Neural cell (in vitro differentiated cells): ENCODE measurements around the gene SLCO2A1. TPM values are rescaled to one million over a fixed set of nuclear protein-coding genes. Genes with fewer than 3 reads are reported as not detected.

Source experiments
- H2AFZ ChIP-seq: fragments of 200-600, 300-800 bp; sonication (generic), shearing (Covaris generic); 2 replicates; pipeline ENCODE4 v1.6.0; 2014; ENCODE audit warnings: low read depth, mild to moderate bottlenecking, antibody characterized with exemption, low read length, moderate library complexity
- H3F3A ChIP-seq: fragments of 200-600 bp; shearing (Covaris generic); 2 replicates; pipeline ENCODE4 v1.6.1; 2016; ENCODE audit warnings: mild to moderate bottlenecking, moderate library complexity, mixed read lengths, antibody characterized with exemption, low read length; ENCODE audit not compliant: insufficient read depth, poor library complexity, severe bottlenecking
- H3K27ac ChIP-seq: fragments of 200-600, 300-800 bp; sonication (generic), shearing (Covaris generic); 2 replicates; pipeline ENCODE4 v1.5.1; 2014; ENCODE audit warnings: mild to moderate bottlenecking, low read length, moderate library complexity
- H3K27me3 ChIP-seq: fragments of 300-800, 200-600 bp; sonication (generic), shearing (Covaris generic); 2 replicates; pipeline ENCODE4 v1.6.0; 2014; ENCODE audit warnings: mild to moderate bottlenecking, low read depth, low read length, moderate library complexity; ENCODE audit not compliant: insufficient read depth
- H3K36me3 ChIP-seq: fragments of 300-800, 200-600 bp; sonication (generic), shearing (Covaris generic); 2 replicates; pipeline ENCODE4 v1.5.1; 2014; ENCODE audit warnings: mild to moderate bottlenecking, antibody characterized with exemption, low read length, moderate library complexity; ENCODE audit not compliant: insufficient read depth
- H3K4me2 ChIP-seq: fragments of 300-800, 200-600 bp; sonication (generic), shearing (Covaris generic); 2 replicates; pipeline ENCODE4 v1.6.0; 2014; ENCODE audit warnings: mild to moderate bottlenecking, low read length
- H3K4me3 ChIP-seq: fragments of 300-800, 200-600 bp; sonication (generic), shearing (Covaris generic); 2 replicates; pipeline ENCODE4 v1.5.1; 2014; ENCODE audit warnings: mild to moderate bottlenecking, low read length, moderate library complexity
- H3K79me2 ChIP-seq: fragments of 200-600 bp; shearing (Covaris generic); replicated peaks from 2 replicates; pipeline ENCODE4 v1.6.0; 2014; ENCODE audit warnings: mild to moderate bottlenecking, low read length, moderate library complexity; ENCODE audit not compliant: insufficient read depth
- H3K9ac ChIP-seq: fragments of 300-800, 200-600 bp; sonication (generic), shearing (Covaris generic); 2 replicates; pipeline ENCODE4 v1.6.1; 2016; ENCODE audit warnings: mild to moderate bottlenecking, low read length, mixed read lengths
- H3K9me2 ChIP-seq: fragments of 200-600 bp; shearing (Covaris generic); 2 replicates; pipeline ENCODE4 v1.6.1; 2016; ENCODE audit warnings: mild to moderate bottlenecking, low read length, mixed read lengths; ENCODE audit not compliant: insufficient read depth
- H3K9me3 ChIP-seq: fragments of 200-600, 300-800 bp; sonication (generic), shearing (Covaris generic); 2 replicates; pipeline ENCODE4 v1.6.1; 2016; ENCODE audit warnings: mild to moderate bottlenecking, mixed run types, low read length, moderate library complexity, mixed read lengths
- H4K20me1 ChIP-seq: fragments of 200-600 bp; shearing (Covaris generic); 2 replicates; pipeline ENCODE4 v1.6.1; 2016; ENCODE audit warnings: mild to moderate bottlenecking, mixed run types; ENCODE audit not compliant: insufficient read depth
- CTCF ChIP-seq: fragments of 450-650 bp; IDR thresholded peaks from 2 replicates; pipeline ENCODE4 v1.5.1; 2014; ENCODE audit warnings: antibody characterized with exemption, mild to moderate bottlenecking, moderate library complexity; ENCODE audit not compliant: poor library complexity, severe bottlenecking
- EP300 ChIP-seq: fragments of 450-650 bp; conservative IDR thresholded peaks from 2 replicates; pipeline ENCODE4 v1.6.1; 2014; ENCODE audit warnings: antibody characterized with exemption, mild to moderate bottlenecking, moderate library complexity; ENCODE audit not compliant: poor library complexity, severe bottlenecking
- EZH2 ChIP-seq: fragments of 200-600, 300-800 bp; shearing (Covaris generic), sonication (generic); IDR thresholded peaks from 2 replicates; pipeline ENCODE4 v1.6.1; 2014; ENCODE audit warnings: antibody characterized with exemption, low read length, borderline replicate concordance, mild to moderate bottlenecking; ENCODE audit not compliant: insufficient read depth, poor library complexity, severe bottlenecking
- MXI1 ChIP-seq: fragments of 450-650 bp; conservative IDR thresholded peaks from 2 replicates; pipeline ENCODE4 v1.6.1; 2014; ENCODE audit warnings: antibody characterized with exemption, mild to moderate bottlenecking; ENCODE audit not compliant: poor library complexity, severe bottlenecking
- POLR2AphosphoS5 ChIP-seq: IDR thresholded peaks from 2 replicates; pipeline ENCODE4 v1.6.1; 2012
- RAD21 ChIP-seq: fragments of 450-650 bp; conservative IDR thresholded peaks from 2 replicates; pipeline ENCODE4 v1.6.1; 2014; ENCODE audit warnings: antibody characterized with exemption, mild to moderate bottlenecking, moderate library complexity
- REST ChIP-seq: IDR thresholded peaks from 2 replicates; pipeline ENCODE4 v1.6.1; 2012; ENCODE audit warnings: borderline replicate concordance
- SMC3 ChIP-seq: fragments of 450-650 bp; conservative IDR thresholded peaks from 2 replicates; pipeline ENCODE4 v1.6.1; 2014; ENCODE audit warnings: antibody characterized with exemption, mild to moderate bottlenecking, moderate library complexity; ENCODE audit not compliant: poor library complexity
- TAF1 ChIP-seq: IDR thresholded peaks from 2 replicates; pipeline ENCODE4 v1.6.1; 2012; ENCODE audit warnings: low read depth
- polyA plus RNA-seq: library from polyadenylated mRNA; depleted of rRNA; stranded (reverse); fragments of >200 nt; gene quantifications from 2 replicates; pipeline ENCODE4 v1.2.3, GENCODE V29; 2014

Gene SLCO2A1
- polyA plus RNA-seq, 1 donor from 2014 or later = not detected

GRCh38 chr3:133927540-133928066, 102.1 kb downstream of the SLCO2A1 start:
- no peaks in the 10 kb centered on the region for H4K20me1 ChIP-seq
- no peaks in the 10 kb centered on the region for H3K36me3 ChIP-seq
- peaks cover 5% of the 10 kb centered on the region for H3K27me3 ChIP-seq
- TF ChIP-seq POLR2AphosphoS5 = no peak
- peak; percentile 62 for TF ChIP-seq RAD21
- TF ChIP-seq SMC3 = peak; percentile 72
- TF ChIP-seq EZH2 = no peak
- TF ChIP-seq CTCF = peak; percentile 75
- TF ChIP-seq MXI1 = no peak
- no peak for TF ChIP-seq EP300
- TF ChIP-seq TAF1 = no peak
- TF ChIP-seq REST = no peak
- H2AFZ ChIP-seq = no peak overlapping the region
- H3K27ac ChIP-seq = no peak overlapping the region
- H3K9ac ChIP-seq = no peak overlapping the region
- H3F3A ChIP-seq = no peaks in the 10 kb centered on the region
- no peak overlapping the region for H3K4me2 ChIP-seq
- H3K9me2 ChIP-seq = no peaks in the 10 kb centered on the region
- H3K79me2 ChIP-seq = no peaks in the 10 kb centered on the region
- H3K4me3 ChIP-seq = peak overlapping the region; percentile 52
- H3K9me3 ChIP-seq = no peaks in the 10 kb centered on the region

- Histone ChIP-seq H3K36me3 (no peaks in the 10 kb centered on the region), H3F3A (no peaks in the 10 kb centered on the region), H3K79me2 (no peaks in the 10 kb centered on the region), H3K9me3 (no peaks in the 10 kb centered on the region), H3K4me3 (peak overlapping the region; percentile 52), H3K9me2 (no peaks in the 10 kb centered on the region), H4K20me1 (no peaks in the 10 kb centered on the region), H2AFZ (no peak overlapping the region), H3K27me3 (peaks cover 5% of the 10 kb centered on the region), H3K4me2 (no peak overlapping the region), H3K27ac (no peak overlapping the region), H3K9ac (no peak overlapping the region)
- TF ChIP-seq REST (no peak), TAF1 (no peak), MXI1 (no peak), POLR2AphosphoS5 (no peak), SMC3 (no peak), EP300 (no peak), RAD21 (no peak), CTCF (no peak), EZH2 (no peak)
These were observed 102.8 kb downstream of the SLCO2A1 start for GRCh38 chr3:133926736-133927539.
